Measurements from ENCODE around the gene DOC2A.

DOC2A gene

DNA sequence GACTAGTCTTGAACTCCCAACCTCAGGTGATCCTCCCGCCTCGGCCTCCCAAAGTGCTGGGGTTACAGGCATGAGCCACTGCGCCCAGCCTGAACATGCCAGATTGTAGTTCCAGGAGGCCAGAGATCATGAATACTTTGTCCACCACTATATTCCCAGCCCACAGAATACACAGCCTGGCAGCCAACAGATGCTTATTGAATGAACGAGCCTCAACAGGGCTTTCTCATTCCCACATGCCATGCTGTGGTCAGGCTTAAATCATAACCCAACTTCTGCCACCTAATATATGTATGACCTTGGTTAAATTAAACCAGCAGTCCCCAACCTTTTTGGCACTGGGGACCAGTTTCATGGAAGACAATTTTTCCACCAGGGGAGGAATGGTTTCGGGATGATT, 52.1 kb downstream of the DOC2A start:
- Histone ChIP-seq H2AFZ (ENCODE audit: low read depth, low read length) (no peak overlapping the region), H3K4me3 (ENCODE audit: low read length) (no peak overlapping the region), H3K27me3 (ENCODE audit: insufficient read depth, low read length) (no peaks in the 10 kb centered on the region), H3K4me1 (ENCODE audit: insufficient read depth, low read length) (peaks cover 6% of the 10 kb centered on the region), H3K36me3 (ENCODE audit: insufficient read depth, low read length) (no peaks in the 10 kb centered on the region), H3K9me3 (ENCODE audit: low read length) (peaks cover 2% of the 10 kb centered on the region)
